ENCODE results near the gene EIF5A.

- TF ChIP-seq CTCF (IDR thresholded peaks at IDR 0.05) (no peak), EP300 (IDR thresholded peaks at IDR 0.05) (no peak), POLR2A (IDR thresholded peaks at IDR 0.05; ENCODE audit: low read depth) (no peak)
These were observed 32.8 kb downstream of the EIF5A start for GRCh38 chr17:7340179-7340578.
